GM19239 (cell line): ENCODE measurements around the gene SUPT20H.
A peak's percentile ranks its signal among the peaks of the same experiment; 100 is the strongest.

Source experiments
- DNase-seq: peaks from one replicate; pipeline ENCODE4 v3.0.0; 2011; ENCODE audit warnings: low spot score; ENCODE audit not compliant: insufficient read length
- FAIRE-seq: peaks from 2 replicates; lab custom pipeline; 2011; peaks lifted over from hg19 to GRCh38; lab: Jason Lieb, UNC

The SUPT20H gene

GRCh38 chr13:37058910-37059847 is at the start of gene SUPT20H:
TSS of gene SUPT20H (minus strand) at chr13:37059688. CDS start at chr13:37051490, 8,198 bp downstream.
- FAIRE-seq: peak; percentile 91
- peak; percentile 60 for DNase-seq

- FAIRE-seq: peak; percentile 57
- no peak for DNase-seq
Observed at GRCh38 chr13:37109051-37109678, 49.7 kb upstream of the SUPT20H start.

- DNase-seq (no peak), FAIRE-seq (no peak)
Observed at GRCh38 chr13:37107868-37108267, 48.4 kb upstream of the SUPT20H start.

GRCh38 chr13:37107456-37107855 is 48.0 kb upstream of the SUPT20H start:
- FAIRE-seq (no peak), DNase-seq (no peak)

GRCh38 chr13:37106642-37107041 is 47.2 kb upstream of the SUPT20H start:
- FAIRE-seq: no peak
- no peak for DNase-seq

- DNase-seq (no peak), FAIRE-seq (no peak)
Observed at GRCh38 chr13:37105251-37105714, 45.8 kb upstream of the SUPT20H start, which contains the start of gene CSNK1A1L. TSS of gene CSNK1A1L (minus strand) at chr13:37105664. CDS start at chr13:37105256, 408 bp downstream.

GRCh38 chr13:37102896-37103295 is 43.4 kb upstream of the SUPT20H start:
- DNase-seq (no peak), FAIRE-seq (no peak)

- no peak for DNase-seq
- no peak for FAIRE-seq
Observed at GRCh38 chr13:37101201-37101600, 41.7 kb upstream of the SUPT20H start.

GRCh38 chr13:37100731-37101130 is 41.2 kb upstream of the SUPT20H start:
- no peak for FAIRE-seq
- no peak for DNase-seq

GRCh38 chr13:37097076-37097475 is 37.6 kb upstream of the SUPT20H start:
- FAIRE-seq (no peak), DNase-seq (no peak)

- DNase-seq (no peak), FAIRE-seq (no peak)
Observed at GRCh38 chr13:37094840-37095239, 35.4 kb upstream of the SUPT20H start.

- no peak for DNase-seq
- no peak for FAIRE-seq
Observed at GRCh38 chr13:37094099-37094498, 34.6 kb upstream of the SUPT20H start.

- FAIRE-seq (no peak), DNase-seq (no peak)
Observed at GRCh38 chr13:37091835-37092234, 32.3 kb upstream of the SUPT20H start.

GRCh38 chr13:37090912-37091311 is 31.4 kb upstream of the SUPT20H start:
- no peak for FAIRE-seq
- DNase-seq: no peak

GRCh38 chr13:37089495-37089894 is 30.0 kb upstream of the SUPT20H start:
- FAIRE-seq (no peak), DNase-seq (no peak)

GRCh38 chr13:37087486-37087885 is 28.0 kb upstream of the SUPT20H start:
- DNase-seq: no peak
- FAIRE-seq: no peak

GRCh38 chr13:37085606-37086005 is 26.1 kb upstream of the SUPT20H start:
- FAIRE-seq (no peak), DNase-seq (no peak)

GRCh38 chr13:37076818-37077217 is 17.3 kb upstream of the SUPT20H start:
- FAIRE-seq (no peak), DNase-seq (no peak)

- DNase-seq: no peak
- no peak for FAIRE-seq
Observed at GRCh38 chr13:37075164-37075563, 15.7 kb upstream of the SUPT20H start.

GRCh38 chr13:37074703-37075102 is 15.2 kb upstream of the SUPT20H start:
- DNase-seq: no peak
- FAIRE-seq: peak; percentile 49

- DNase-seq (no peak), FAIRE-seq (no peak)
Observed at GRCh38 chr13:37072024-37072423, 12.5 kb upstream of the SUPT20H start.
